Fibroblast of mammary gland (primary cell): ENCODE measurements around the gene UNC5A.

ENCODE experiments used
- DNase-seq: peaks from one replicate; pipeline ENCODE4 v3.0.0-alpha.2; 2010; ENCODE audit warnings: low read depth
- H3K4me3 ChIP-seq: 2 replicates; pipeline ENCODE4 v1.5.1; 2011; ENCODE audit warnings: low read depth, mild to moderate bottlenecking, low read length, moderate library complexity; ENCODE audit not compliant: control insufficient read depth
- TF ChIP-seq, protein P1 (sequence below): conservative IDR thresholded peaks from 2 replicates; pipeline ENCODE4 v1.5.1; 2011; ENCODE audit warnings: low read depth, low read length, inconsistent platforms; ENCODE audit not compliant: control insufficient read depth, insufficient read depth

The UNC5A gene

DNA sequence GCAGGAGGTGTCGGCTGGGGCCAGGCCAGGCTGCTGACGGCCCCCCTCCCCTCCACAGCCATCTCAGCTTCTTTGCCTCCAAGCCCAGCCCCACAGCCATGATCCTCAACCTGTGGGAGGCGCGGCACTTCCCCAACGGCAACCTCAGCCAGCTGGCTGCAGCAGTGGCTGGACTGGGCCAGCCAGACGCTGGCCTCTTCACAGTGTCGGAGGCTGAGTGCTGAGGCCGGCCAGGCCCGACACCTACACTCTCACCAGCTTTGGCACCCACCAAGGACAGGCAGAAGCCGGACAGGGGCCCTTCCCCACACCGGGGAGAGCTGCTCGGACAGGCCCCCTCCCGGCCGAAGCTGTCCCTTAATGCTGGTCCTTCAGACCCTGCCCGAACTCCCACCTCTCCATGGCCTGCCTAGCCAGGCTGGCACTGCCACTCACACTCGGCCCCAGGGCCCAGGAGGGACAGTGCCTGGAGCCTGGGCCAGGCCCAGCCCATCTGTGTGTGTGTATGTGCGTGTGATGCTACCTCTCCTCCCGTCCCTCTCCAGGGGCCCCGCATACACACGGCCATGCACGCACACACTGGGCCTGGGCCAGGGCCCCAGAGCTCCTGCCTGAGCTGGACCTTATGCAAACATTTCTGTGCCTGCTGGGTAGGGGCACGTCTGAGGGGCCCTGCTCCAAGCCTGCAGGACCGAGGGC, 69.5 kb downstream of the UNC5A start:
- DNase-seq, result no peak
- no peak overlapping the region for H3K4me3 ChIP-seq
- TF ChIP-seq, protein P1, sequence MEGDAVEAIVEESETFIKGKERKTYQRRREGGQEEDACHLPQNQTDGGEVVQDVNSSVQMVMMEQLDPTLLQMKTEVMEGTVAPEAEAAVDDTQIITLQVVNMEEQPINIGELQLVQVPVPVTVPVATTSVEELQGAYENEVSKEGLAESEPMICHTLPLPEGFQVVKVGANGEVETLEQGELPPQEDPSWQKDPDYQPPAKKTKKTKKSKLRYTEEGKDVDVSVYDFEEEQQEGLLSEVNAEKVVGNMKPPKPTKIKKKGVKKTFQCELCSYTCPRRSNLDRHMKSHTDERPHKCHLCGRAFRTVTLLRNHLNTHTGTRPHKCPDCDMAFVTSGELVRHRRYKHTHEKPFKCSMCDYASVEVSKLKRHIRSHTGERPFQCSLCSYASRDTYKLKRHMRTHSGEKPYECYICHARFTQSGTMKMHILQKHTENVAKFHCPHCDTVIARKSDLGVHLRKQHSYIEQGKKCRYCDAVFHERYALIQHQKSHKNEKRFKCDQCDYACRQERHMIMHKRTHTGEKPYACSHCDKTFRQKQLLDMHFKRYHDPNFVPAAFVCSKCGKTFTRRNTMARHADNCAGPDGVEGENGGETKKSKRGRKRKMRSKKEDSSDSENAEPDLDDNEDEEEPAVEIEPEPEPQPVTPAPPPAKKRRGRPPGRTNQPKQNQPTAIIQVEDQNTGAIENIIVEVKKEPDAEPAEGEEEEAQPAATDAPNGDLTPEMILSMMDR, result no peak

DNA sequence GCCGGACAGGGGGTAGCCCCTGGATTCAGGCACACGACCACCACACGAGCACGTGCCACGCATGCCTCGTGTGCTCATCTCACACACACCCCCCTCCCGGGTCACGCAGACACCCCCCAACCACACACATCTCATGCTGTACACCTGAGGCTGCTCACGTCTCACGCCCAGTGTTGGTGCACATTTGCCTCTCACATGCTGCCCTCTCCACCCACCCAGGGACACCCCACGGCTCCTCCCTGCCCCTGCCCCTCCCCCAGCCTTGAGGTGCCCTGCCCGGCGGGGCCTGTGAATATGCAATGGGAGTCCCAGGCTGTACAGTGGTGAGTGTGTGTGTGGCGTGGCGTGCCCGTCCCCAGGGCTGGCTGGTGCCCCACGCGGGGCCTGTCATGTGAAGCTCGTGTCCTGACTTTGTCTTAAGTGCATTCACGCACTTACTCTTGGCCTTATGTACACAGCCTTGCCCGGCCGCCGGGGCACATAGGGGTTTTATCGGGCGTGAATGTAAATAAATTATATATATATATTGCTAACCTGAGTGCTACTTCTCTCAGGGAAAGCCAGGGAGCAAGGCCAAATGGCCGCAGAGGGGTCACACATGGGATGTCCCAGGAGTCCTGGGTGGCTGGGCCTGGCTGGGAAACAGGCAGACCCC, 70.1 kb downstream of the UNC5A start:
- DNase-seq, result no peak
- H3K4me3 ChIP-seq, result no peak overlapping the region
- TF ChIP-seq, protein P1, result no peak

DNA sequence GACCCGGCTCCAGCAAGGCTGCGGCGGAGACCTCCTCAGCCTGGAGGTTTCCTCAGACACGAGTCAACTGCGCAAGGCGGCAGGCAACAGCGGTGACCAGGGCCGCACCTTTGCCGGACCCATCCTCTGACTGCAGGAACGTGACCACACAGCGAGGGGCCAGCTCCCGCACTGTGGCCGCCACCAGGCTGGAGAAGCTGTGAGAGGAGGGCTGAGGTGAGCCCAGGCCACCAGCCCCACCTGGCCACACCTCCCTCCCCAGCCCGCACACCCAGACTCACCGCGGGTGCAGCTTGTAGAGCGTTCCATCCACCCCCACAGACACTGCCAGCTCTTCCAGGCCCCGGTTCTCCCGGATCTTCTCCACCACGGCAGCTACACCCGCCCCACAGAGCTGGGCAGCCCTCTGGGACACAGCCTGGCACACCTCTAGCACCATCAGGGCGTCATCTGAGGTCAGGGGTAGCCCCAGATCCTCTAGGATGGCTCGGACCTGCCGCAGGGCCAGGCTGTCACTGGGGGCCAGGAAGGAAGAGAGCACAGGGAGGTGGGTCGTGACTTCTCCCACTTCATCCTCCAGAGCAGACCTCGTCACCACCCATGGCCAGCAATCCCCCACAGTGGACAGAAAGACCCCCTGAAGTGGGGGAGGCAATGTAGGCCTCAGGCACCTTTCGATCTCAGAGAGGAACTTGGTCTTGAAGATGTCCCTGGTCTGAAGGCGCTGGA, 70.8 kb downstream of the UNC5A start:
- DNase-seq, result no peak
- H3K4me3 ChIP-seq, result no peak overlapping the region
- TF ChIP-seq, protein P1, result no peak

DNA sequence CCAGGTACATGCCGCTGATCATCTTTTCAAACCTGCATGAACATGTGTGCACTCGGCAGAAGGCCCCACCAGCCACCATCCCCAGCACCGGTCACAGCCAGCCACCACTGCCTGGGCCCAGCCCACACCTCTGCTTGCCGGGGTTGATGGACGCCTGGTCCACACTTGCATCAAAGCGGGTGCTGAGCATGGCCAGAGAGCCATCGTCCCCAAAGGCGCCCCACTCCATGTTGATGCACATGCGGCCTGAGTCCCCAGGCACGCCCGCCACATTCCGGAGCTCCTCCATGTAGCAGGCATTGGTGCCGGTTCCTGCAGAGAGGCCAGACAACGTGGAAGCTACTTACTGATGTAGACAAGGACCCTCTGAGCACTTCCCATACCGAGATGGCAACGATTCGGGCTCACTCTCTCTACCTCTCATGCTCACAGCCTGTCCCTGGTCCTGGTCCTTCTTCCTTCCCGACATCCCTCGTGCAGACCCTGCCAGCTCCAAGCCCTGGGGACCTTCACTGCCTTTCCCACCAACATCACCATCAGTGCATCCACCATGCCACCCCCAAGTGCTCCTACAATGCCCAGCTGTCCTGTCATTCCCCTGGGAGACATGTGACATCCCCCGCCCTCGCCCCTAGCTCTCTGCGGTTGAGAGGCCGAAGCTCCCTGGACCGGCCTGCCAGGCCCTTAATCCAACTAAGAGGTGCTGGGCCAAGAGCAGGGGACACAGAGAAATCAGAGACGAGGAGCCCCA, 71.6 kb downstream of the UNC5A start:
- DNase-seq, result no peak
- no peak overlapping the region for H3K4me3 ChIP-seq
- TF ChIP-seq, protein P1, result no peak

DNA sequence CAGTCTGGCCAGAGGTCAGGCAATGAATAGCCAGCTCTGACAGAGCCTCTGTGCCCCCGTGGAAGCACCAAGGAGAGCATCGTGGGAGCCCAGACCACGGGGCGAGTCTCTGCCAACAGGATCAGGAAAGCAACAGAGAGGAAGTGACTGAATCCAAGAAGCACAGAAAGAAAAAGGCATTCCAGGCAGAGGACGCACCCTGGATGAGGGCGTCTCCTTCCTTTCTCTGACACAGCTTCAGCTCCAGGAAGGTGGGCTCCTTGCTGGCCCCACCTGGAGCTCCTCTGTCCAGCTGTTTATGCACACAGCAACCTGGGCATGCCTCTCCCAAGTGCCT, 72.2 kb downstream of the UNC5A start:
- TF ChIP-seq, protein P1, result no peak
- H3K4me3 ChIP-seq, result no peak overlapping the region
- DNase-seq, result no peak

DNA sequence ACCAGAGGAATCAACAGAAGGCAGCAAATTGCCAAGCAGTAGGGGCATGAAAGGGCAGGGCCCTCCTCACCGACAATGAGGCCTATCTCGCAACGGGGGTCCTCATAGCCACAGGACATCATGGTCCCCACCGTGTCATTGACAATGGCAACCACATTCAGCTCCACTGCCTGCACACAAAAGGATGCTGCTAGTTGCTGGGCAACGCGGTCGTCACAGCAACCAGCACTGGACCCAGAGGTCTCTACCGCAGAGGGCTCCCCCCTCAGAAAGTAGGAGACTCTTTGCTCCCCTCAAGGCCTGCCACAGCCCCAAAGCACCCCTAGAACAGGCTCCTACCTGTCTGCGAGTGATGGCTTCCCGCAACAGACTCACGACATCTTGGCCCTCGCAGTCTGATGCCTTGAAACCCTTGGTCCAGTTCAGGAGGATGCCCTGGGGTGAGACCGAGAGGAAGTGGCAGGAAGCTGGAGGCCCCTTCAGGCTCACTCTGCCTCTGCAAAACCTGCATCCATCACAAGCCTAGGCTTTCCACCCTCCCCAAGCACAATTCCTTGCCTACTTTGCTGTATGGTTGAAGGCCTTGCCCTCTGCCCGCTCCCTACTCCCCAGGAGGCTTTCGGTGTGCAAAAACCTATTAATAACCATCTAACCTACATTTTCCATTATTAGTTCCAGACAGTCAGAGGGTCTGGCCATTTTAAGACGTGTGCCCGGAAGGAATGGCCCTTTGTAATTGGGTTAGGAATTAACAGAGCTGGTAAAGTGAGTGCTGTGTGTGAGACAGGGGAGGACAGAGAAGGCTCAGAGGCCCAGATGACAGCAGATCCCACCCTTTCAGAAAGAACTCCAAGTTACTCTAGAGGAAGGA, 73.6 kb downstream of the UNC5A start:
- H3K4me3 ChIP-seq, result no peak overlapping the region
- TF ChIP-seq, protein P1, result no peak
- DNase-seq, result no peak
